SK-N-SH treated with all-trans-retinoic acid at 6 μM for 48 hours (cell line): Measurements from ENCODE around the gene NKAPL.

Source experiments
- PATZ1 ChIP-seq: fragments of 250-450 bp; sonication (Bioruptor Pico); IDR thresholded peaks from 2 replicates; pipeline ENCODE4 v1.8.0; 2020; ENCODE audit warnings: mild to moderate bottlenecking, moderate library complexity, borderline replicate concordance
- TCF4 ChIP-seq: fragments of 250-450 bp; sonication (Bioruptor Pico); IDR thresholded peaks from 2 replicates; pipeline ENCODE4 v1.8.0; 2021; ENCODE audit warnings: mild to moderate bottlenecking, moderate library complexity, borderline replicate concordance

GRCh38 chr6:28258877-28259777, at the start of gene NKAPL:
- TF ChIP-seq PATZ1 (CRISPR knock-in tag) (no peak), TCF4 (CRISPR knock-in tag) (no peak)
